Esophagus (tissue), 2 donors: ENCODE measurements around the gene NEO1. TPM values are rescaled to one million over a fixed set of nuclear protein-coding genes. Genes with fewer than 3 reads are reported as not detected.

Experiments used
- H3K27ac ChIP-seq, 2 donors: one replicate each; pipeline ENCODE4 v1.5.1; 2013; ENCODE audit warnings: low read depth in 2 of 2, mild to moderate bottlenecking in 2 of 2, inconsistent platforms in 1 of 2, low read length in 1 of 2, moderate library complexity in 1 of 2
- H3K27me3 ChIP-seq, 2 donors: one replicate each; pipeline ENCODE4 v1.6.1; 2013; ENCODE audit warnings: low read length in 2 of 2, control low read depth in 1 of 2, mild to moderate bottlenecking in 1 of 2; ENCODE audit not compliant: insufficient read depth in 2 of 2, control insufficient read depth in 1 of 2
- H3K36me3 ChIP-seq, 2 donors: one replicate each; pipeline ENCODE4 v1.6.1; 2013; ENCODE audit warnings: low read length in 1 of 2; ENCODE audit not compliant: control insufficient read depth in 2 of 2, insufficient read depth in 2 of 2
- H3K4me1 ChIP-seq, 2 donors: one replicate each; pipeline ENCODE4 v1.6.1; 2013; ENCODE audit warnings: low read length in 1 of 2; ENCODE audit not compliant: control insufficient read depth in 2 of 2, insufficient read depth in 2 of 2
- H3K4me3 ChIP-seq, 2 donors: one replicate each; pipeline ENCODE4 v1.5.1; 2013; ENCODE audit warnings: low read length in 2 of 2, mild to moderate bottlenecking in 2 of 2, low read depth in 1 of 2, moderate library complexity in 1 of 2
- H3K9me3 ChIP-seq, 2 donors: one replicate each; pipeline ENCODE4 v1.6.1; 2013; ENCODE audit warnings: mild to moderate bottlenecking in 2 of 2, low read depth in 1 of 2, low read length in 1 of 2, moderate library complexity in 1 of 2; ENCODE audit not compliant: control insufficient read depth in 2 of 2, insufficient read depth in 1 of 2
- WGBS, 2 donors: extraction: QIAGEN DNeasy Blood & Tissue Kit; methylation state at CpG; one replicate each; pipeline ENCODE4 v1.1.7; 2013; 5-methylcytosine and 5-hydroxymethylcytosine counted together
- polyA plus RNA-seq, 2 donors: library from polyadenylated mRNA; stranded (reverse); fragments of 200-250 nt; gene quantifications; one replicate each; pipeline ENCODE4 v1.2.3, GENCODE V29; 2013
- donor health status: healthy with polysubstance abuse.
- donor health status: Bipolar disorder and iron deficiency.

Gene NEO1
- polyA plus RNA-seq, 2 donors = 5.7 to 7.3 TPM

- 65 to 72% methylated on average over 7 of the region's 7 CpGs for WGBS, 2 donors
- Histone ChIP-seq H3K9me3 (no peaks in the 10 kb centered on the region), H3K27ac (no peak overlapping the region)
Measured at GRCh38 chr15:73028831-73029451, 23.3 kb upstream of the NEO1 start.

GRCh38 chr15:73030122-73030679 lies 22.1 kb upstream of the NEO1 start:
- no peaks in the 10 kb centered on the region for H3K9me3 ChIP-seq
- H3K27ac ChIP-seq = no peak overlapping the region
- 75 to 87% methylated on average over 4 of the region's 4 CpGs for WGBS, 2 donors
- no peaks in the 10 kb centered on the region for H3K36me3 ChIP-seq
- peaks cover 0 to 2% of the 10 kb centered on the region in 2 donors for H3K27me3 ChIP-seq
- H3K4me3 ChIP-seq = no peak overlapping the region
- peaks cover 0 to 2% of the 10 kb centered on the region in 2 donors for H3K4me1 ChIP-seq

More at GRCh38 chr15:73028831-73029451, 23.3 kb upstream of the NEO1 start:
- no peaks in the 10 kb centered on the region for H3K36me3 ChIP-seq
- peaks cover 0 to 2% of the 10 kb centered on the region in 2 donors for H3K27me3 ChIP-seq
- H3K4me3 ChIP-seq = no peak overlapping the region
- H3K4me1 ChIP-seq = peaks cover 0 to 2% of the 10 kb centered on the region in 2 donors

GRCh38 chr15:73031648-73032047 lies 20.6 kb upstream of the NEO1 start:
- H3K4me1 ChIP-seq = peaks cover 0 to 2% of the 10 kb centered on the region in 2 donors
- H3K27me3 ChIP-seq = peaks cover 0 to 2% of the 10 kb centered on the region in 2 donors
- H3K27ac ChIP-seq = no peak overlapping the region
- no peak overlapping the region for H3K4me3 ChIP-seq
- H3K36me3 ChIP-seq = no peaks in the 10 kb centered on the region
- WGBS, 2 donors = 71 to 86% methylated on average over 2 of the region's 2 CpGs
- H3K9me3 ChIP-seq = no peaks in the 10 kb centered on the region

GRCh38 chr15:73033611-73034010 lies 18.7 kb upstream of the NEO1 start:
- no peak overlapping the region for H3K27ac ChIP-seq
- peaks cover 0 to 2% of the 10 kb centered on the region in 2 donors for H3K27me3 ChIP-seq
- no peaks in the 10 kb centered on the region for H3K4me1 ChIP-seq
- H3K36me3 ChIP-seq = no peaks in the 10 kb centered on the region
- H3K4me3 ChIP-seq = no peak overlapping the region
- WGBS, 2 donors = 89 to 90% methylated on average over 5 of the region's 5 CpGs
- no peaks in the 10 kb centered on the region for H3K9me3 ChIP-seq

GRCh38 chr15:73034221-73034620 lies 18.0 kb upstream of the NEO1 start:
- Histone ChIP-seq H3K4me1 (no peaks in the 10 kb centered on the region), H3K27ac (no peak overlapping the region), H3K9me3 (no peaks in the 10 kb centered on the region), H3K4me3 (no peak overlapping the region), H3K27me3 (peaks cover 0 to 4% of the 10 kb centered on the region in 2 donors), H3K36me3 (no peaks in the 10 kb centered on the region)
- 56 to 69% methylated on average over 1 of the region's 1 CpG for WGBS, 2 donors

GRCh38 chr15:73035221-73035620 lies 17.0 kb upstream of the NEO1 start:
- H3K36me3 ChIP-seq = no peaks in the 10 kb centered on the region
- H3K9me3 ChIP-seq = no peaks in the 10 kb centered on the region
- WGBS, 2 donors = 69 to 73% methylated on average over 2 of the region's 2 CpGs

GRCh38 chr15:73038220-73038619 lies 14.0 kb upstream of the NEO1 start:
- Histone ChIP-seq H3K4me3 (no peak overlapping the region), H3K9me3 (no peaks in the 10 kb centered on the region), H3K27ac (no peak overlapping the region), H3K36me3 (no peaks in the 10 kb centered on the region), H3K27me3 (peaks cover 0 to 2% of the 10 kb centered on the region in 2 donors), H3K4me1 (no peaks in the 10 kb centered on the region)
- 79 to 81% methylated on average over 4 of the region's 4 CpGs for WGBS, 2 donors

More at GRCh38 chr15:73035221-73035620, 17.0 kb upstream of the NEO1 start:
- Histone ChIP-seq H3K4me1 (no peaks in the 10 kb centered on the region), H3K27me3 (peaks cover 0 to 4% of the 10 kb centered on the region in 2 donors), H3K27ac (no peak overlapping the region), H3K4me3 (no peak overlapping the region)

- Histone ChIP-seq H3K9me3 (no peaks in the 10 kb centered on the region), H3K4me3 (no peak overlapping the region), H3K36me3 (no peaks in the 10 kb centered on the region), H3K27ac (no peak overlapping the region), H3K27me3 (no peaks in the 10 kb centered on the region), H3K4me1 (no peaks in the 10 kb centered on the region)
- 63% methylated on average over 5 of the region's 5 CpGs for WGBS, 2 donors
Measured at GRCh38 chr15:73046073-73046472, 6.2 kb upstream of the NEO1 start.

- no peaks in the 10 kb centered on the region for H3K4me1 ChIP-seq
- H3K27me3 ChIP-seq = no peaks in the 10 kb centered on the region
- 89 to 90% methylated on average over 6 of the region's 6 CpGs for WGBS, 2 donors
Measured at GRCh38 chr15:73047882-73048281, 4.4 kb upstream of the NEO1 start.

More at GRCh38 chr15:73047882-73048281, 4.4 kb upstream of the NEO1 start:
- no peak overlapping the region for H3K4me3 ChIP-seq
- H3K36me3 ChIP-seq = no peaks in the 10 kb centered on the region
- no peak overlapping the region for H3K27ac ChIP-seq
- no peaks in the 10 kb centered on the region for H3K9me3 ChIP-seq
